Muscle of arm (tissue), 12 donors: ENCODE measurements around the gene SCUBE1. TPM values are rescaled to one million over a fixed set of nuclear protein-coding genes. Genes with fewer than 3 reads are reported as not detected.
"Not testable (repeated sequence)": the region's sequence is repeated elsewhere in the genome, so short reads cannot be mapped to it uniquely, and the experiment has no call there.

Experiments used
- DNase-seq: peaks from one replicate; pipeline ENCODE4 v3.0.0-alpha.2; 2013
- polyA plus RNA-seq, 12 donors: library from polyadenylated mRNA; unstranded; fragments of 120-200 nt; gene quantifications; one replicate each; pipeline ENCODE4 v1.2.1, GENCODE V29; 2013; ENCODE audit not compliant: insufficient read length in 12 of 12

Gene SCUBE1
- polyA plus RNA-seq, 12 donors = 0.21 to 5.5 (median 0.53) TPM; not detected in 2

DNA sequence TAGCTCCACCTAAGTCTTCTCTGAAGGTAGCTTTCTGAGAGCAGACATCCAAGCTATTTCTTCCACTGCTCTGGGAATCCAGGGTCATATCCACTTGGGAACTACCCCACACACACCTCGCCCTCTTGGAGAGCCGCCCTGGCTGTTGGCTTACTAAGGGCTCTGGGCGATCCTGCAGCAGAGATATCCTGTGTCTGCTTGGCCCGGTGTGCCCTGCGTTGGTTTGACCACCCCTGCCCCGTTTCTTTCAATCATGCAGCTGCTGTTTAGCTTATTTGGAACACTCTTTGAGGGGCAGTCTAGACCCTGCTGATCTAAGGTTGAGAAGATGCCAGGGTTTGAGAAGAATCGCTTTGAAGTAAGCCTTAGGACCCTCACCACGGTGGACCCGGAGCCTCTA lies 17.4 kb upstream of the SCUBE1 start:
- no peak for DNase-seq

DNA sequence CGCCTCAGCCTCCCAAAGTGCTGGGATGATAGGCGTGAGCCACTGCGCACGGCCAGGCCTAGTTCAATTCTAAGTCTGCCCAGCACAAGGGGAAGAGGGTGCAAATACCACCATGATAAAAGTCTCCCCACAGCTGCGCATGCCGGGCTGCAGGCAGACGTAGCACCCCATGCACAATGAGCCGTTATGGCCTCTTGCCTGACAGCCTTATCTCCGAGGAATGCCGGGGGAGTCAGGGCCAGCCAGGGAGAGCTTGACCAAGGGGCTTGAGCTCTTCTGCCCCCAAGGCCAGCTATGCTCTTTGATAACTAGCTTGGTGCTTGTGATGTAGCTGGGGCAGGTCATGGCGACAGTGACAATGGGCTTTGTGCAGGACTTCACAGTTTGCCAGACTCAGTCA lies 13.7 kb upstream of the SCUBE1 start:
- DNase-seq = no peak

DNA sequence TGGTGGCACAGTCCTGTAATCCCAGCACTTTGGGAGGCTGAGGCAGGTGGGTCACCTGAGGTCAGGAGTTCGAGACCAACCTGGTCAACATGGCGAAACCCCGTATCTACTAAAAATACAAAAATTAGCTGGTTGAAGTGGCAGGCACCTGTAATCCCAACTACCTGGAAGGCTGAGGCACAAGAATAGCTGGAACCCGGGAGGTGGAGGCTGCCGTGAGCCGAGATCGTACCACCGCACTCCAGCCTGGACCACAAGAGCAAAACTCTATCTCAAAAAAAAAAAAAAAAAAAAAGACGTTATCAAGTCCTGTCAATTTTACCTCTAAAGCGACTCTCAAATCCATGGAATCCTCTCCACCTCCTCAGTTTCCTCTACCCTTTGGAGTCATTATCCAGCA lies 12.5 kb upstream of the SCUBE1 start:
- not testable (repeated sequence) for DNase-seq

DNA sequence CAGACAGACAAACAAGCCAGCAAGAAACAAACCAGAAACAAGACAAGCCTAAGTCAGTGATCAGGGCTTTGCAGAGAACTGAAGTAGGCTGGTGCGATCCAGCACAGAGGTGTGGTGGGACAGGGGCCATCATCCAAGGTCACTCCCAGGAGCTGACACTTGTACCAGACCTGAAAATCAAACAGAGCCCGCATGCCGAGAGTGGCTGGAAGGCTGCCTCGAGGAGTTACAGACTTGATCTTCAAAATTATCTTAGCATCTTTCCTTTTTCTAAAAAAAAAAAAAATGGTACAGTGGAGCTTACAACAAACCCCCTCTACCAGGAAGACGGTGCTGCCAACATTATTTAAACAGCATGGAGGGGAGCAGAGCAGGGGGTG lies 8.8 kb upstream of the SCUBE1 start:
- no peak for DNase-seq

DNA sequence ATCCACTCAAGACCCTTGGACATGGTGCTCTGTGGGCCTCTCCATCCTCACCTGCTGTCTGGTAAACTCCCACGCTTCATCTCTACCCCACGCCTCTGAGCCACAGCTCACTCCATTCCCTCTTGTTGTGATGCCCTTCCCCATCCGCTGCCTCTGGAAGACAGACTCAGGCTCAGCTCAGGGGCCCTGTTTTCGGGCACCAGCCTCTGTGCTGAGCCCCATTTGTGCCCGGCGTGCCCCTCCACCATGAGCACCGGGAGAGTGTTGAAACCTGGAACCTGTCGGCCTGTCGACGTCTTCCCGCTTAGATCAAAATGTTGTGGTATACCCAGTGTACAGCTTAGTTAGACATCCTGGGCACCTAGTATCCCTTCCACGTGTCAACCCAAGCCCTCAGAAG lies 6.5 kb upstream of the SCUBE1 start:
- DNase-seq = no peak

DNA sequence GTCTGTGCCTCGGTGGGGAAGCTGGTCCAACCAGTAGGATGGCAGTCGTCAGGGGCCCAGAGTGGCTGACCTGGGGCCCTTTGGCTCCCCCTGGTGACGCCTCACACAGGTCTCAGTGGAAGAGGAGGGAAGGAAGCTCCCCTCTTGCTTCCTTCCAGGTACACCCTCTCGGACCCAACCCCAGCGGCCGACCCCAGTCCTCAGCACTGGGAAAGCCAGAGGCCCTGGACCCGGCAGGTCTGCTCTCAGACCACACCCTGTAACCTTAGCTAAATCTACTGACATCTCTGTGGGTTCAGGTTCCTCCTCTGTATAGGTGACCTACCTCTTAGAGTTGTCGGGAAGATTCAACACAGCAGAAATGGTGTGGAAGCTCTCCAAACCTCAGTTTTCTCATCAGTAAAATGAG lies 3.4 kb upstream of the SCUBE1 start:
- no peak for DNase-seq

DNA sequence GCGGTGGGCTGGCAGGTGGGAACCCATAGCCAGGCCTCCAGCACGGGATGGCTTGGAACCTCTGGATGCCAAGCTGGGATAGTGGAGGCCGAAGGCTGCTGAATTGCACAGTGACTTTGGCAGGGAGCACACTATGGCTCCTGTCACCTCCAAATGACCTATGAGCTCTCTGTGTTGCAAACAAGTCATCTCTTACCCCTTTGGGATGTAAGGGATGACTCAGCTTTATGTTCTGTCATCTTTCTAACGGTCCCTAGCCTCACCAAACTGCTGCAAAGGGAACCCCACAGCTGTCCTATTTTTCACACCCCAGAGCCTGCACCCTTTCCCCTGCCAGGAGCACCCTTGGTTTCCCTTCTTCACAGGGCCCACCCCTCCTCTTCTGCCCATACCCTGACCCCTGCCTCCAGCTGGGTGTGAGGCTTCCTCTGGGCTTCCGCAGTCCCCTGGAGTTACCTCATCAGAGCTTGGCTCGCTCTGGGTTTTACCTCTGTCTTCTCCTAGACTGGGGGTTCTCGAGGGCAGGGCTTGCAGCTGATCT lies 2.7 kb upstream of the SCUBE1 start:
- no peak for DNase-seq

DNA sequence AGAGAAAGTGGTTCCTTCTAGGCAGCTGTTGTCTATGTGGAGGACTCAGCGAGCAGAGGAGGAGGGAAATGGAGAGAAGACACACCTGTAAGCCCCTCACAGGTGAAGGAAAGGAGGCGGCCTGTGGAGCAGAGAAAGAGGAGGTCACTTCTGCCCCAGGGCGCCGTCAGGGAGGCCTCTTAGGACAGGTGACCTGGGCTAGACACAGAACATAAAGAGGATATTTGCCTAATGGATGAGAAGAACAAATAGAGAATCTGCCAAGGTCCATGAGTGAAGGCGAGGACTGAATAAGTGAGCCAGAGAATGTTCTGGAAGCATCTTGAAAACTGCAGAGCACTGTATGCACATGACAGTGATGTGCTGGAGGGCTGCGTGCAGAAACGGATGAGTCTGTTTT lies 2.2 kb upstream of the SCUBE1 start:
- no peak for DNase-seq

DNA sequence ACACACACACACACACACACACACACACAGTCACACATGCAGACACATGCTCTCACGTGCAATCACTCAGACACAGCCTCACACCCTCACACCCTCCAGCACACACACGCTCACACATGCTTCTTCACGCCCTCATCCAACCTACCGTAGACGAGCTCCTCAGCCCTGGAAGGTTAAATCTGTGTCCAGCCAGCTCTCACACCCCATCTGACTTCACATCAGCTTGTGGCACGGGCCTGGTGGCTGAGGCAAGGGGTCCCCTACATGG lies 1.3 kb upstream of the SCUBE1 start:
- no peak for DNase-seq

DNA sequence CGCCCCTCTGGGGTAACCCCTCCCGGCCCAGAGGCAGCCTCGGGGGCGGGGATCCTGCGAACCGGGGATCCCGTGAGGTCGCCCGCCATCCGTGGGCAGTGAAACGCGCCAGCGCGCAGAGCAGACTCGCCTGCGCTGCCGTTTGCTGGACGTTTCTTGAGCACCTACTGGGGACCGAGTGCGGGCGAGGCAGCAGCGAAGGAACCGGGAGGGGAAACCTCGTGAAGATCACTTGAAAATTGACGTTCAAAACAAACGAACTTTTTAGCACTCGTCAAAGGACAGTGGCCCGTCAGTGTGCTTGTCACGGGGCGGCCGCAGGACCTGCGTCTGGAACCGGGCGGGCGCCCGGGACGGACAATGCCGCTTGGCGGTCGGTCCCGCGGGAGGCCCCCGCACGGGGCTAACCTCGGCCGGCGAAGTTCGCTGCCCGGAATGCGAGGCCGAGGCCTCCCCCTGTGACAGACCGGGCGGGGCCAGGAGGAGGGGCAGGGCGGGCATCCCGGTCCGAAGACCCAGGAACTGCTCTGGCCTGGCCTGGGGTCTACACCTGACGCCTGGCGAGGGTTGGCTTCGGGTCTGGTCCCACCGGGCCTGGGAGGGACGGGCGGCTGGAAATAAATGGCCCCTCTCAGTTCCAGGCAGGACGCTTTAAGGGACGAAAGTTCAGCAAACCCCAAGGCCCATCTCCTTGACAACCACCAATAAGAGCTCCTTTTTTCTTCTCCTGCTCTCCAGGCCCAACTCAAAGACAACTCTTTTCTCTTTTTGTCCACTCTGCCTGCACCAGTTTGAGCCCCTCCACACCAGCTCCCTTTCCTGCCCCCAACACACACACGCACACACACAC lies 723 bp upstream of the SCUBE1 start:
- no peak for DNase-seq

DNA sequence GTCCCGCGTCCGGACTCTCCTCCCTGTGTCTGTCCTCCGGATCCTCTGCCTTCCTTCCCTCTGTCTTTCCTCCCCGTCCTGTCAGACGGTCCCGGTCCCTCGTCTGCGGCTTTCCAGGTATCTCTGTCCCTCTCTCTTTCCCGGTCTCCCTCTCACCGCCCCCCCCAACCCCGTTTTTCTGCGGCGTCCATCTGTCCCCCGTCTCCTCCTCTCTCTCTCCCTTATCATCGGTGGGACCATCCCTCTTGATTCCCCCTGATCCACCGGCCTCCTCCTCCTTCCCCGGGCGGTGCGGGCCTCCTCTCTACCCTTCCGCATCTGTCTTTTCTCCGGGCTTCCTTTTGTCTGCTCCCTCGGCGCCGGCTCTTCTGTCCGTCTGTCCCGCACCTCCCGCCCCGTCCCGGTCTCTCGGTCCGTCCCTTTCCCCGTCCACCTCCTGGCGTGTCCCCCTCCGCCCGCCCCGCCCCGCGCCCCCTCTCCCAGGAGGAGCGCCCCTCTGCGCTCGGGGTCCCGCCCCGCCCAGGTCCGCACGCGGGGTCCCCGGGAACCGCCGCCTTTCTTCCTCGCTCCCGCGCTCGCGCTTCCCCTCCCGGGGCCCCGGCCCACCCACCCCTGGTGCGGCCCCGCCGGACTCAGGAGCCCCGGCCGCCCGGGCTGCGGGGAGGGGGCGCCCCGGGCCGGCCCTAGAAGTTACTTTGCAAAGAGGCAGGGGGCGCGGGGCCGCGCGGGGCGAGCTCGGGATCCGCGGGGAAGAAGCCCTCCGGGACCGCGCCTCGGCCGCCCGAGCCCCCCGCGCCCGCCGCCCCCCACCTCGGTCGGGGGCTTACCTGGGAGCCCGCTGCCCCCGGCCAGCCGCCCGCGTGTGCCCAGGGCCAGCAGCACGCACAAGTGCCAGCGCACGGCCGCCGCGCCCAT lies 568 bp downstream of the SCUBE1 start:
- DNase-seq = no peak

DNA sequence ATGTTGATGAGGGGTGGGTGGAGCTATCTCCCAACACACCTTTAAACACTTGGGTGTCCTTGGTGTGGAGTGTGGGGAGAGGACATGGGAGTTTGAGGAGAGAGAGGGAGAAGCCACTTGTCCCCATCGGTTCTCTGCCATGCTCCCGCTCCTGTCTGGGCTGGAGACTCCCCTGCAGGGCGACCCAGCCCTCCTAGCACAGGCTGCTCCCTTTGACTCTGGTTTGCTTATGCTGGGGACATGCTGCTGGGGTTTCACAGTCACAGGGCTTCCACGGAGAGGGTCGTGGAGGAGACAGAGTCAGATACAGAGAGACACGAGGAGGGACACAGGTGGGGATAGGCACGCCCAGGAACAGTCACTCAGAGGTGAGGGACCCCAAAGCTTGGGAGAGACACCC lies 1.6 kb downstream of the SCUBE1 start:
- no peak for DNase-seq

DNA sequence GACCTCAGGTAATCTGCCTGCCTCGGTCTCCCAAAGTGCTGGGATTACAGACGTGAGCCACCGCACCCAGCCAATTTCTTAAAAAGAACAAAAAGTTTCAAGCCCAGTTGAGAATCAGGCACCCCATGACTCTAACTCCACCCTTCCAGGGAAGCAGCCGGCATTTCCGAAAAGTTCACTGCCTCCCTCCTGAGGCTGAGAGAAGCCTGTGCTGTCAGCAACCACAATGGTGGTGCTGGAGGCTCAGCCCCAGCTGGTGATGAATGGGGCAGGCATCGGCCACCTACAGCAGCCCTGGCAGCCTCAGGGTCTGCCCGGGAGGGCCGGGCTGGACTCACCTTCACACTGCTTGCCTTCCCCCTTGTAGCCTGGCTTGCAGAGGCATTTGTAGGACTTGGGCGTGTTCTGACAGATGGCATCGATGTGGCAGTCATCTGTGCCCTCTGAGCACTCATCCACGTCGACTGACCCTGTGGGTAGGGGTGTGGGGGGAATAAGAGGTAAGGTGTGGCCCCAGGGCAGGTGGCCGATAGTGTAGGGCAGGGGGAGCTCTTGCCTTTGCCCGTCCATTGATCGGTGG lies 4.3 kb downstream of the SCUBE1 start:
- DNase-seq = no peak

DNA sequence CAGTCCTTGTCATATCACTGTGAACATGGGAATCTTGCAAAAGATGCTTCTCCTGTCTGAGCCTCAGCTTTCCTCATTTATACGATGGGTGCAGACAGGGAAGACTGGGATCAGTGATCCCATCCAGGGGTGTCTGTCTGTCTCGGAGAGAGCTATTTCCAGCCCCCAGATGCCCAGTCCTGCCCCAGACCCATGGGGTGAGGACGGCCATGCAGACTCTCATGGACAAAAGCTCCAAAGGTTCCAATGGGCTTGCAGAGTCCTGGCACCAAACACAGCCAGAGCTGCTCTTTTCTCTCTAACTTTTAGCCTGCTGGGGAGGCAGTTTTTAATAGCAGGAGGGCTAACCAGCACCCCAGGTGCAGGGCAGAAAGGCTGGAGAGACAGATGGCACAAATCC lies 5.2 kb downstream of the SCUBE1 start:
- DNase-seq = no peak

DNA sequence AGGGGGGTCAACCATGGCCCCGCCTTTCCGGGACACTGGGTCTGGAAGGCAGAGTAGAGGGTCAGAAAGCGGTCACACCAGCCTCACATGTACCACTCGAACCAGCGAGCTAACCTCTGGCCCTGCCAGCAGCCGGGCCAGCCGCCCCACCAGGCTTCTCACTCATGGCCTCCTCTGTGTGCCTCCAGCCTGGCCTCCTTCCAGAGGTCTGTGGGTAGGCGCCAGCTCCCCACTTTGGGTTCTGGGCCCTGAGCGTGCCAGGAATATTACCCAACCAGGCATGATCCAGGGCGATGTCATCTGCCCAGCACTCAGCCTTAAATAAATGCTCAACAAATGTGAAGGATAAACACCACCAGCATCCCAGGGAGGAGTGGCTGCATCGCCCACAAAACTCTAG lies 5.8 kb downstream of the SCUBE1 start:
- DNase-seq = no peak

DNA sequence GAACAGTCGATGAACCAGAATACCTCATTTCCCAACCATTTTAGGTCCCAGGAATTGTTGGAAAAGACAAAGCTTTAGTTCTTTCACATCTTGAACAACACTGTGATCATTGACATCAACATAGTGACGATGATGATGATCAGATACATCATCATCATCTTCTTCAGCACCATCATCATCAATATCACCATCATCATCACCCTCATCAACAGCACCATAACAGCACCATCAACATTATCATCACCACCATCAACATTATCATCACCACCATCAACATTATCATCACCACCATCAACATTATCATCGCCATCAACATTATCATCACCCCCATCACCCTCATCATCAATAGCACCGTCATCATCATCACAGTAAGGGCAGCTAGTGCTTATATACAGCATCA lies 8.8 kb downstream of the SCUBE1 start:
- DNase-seq = no peak

DNA sequence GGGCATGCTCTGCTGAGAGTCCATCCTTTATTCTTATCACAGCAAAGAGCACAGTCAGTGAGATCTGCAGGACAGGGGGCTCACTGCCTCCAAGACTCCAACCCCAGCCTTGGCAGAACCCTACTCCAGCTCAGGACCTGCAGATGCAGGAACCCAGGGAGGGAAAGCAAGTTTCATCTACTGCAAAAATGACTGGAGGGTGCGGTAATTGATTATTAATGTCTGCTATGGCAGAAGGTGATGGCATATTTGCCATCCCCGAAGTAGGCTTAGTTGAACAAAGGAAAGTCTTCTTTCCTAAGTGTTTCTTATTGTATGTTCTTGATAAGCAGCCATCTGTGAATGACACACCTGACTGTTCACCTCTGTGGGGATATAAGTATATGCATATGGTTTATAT lies 9.2 kb downstream of the SCUBE1 start:
- no peak for DNase-seq

DNA sequence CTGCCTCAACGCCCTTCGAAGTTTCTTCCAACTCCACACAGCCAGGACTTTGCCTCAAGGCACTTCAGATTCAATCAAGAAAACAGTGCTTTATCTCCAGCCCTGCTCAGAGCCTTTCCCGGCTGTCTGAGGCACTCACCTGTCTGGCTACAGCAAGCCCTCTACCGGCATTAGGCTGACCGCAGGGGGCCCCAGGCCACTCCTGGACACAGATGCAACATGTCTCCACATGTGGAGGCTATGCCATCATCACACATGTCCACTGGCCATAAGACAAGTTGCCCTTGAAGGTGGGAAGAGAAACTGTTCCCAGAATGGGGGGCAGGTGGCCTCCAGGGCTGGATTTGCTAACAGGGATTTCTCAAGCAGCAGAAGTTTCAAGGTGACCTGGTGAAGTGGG lies 10.0 kb downstream of the SCUBE1 start:
- no peak for DNase-seq

DNA sequence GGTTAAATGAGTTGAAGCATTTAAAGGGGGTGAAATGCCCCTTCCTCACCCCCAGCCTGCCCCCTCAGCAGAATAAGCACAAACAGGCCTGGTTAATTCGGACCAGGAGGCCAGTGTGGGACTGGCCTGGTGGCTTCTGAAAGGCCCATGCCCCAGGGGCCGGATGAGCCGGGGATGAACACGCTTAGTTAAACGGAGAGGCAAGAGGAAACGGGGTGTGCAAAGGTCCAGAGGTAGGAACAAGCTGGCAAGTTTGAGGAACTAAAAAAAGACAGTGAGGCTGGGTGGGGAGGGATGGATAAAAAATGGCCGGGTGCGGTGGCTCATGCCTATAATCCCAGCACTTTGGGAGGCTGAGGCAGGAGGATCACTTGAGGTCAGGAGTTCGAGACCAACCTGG lies 11.5 kb downstream of the SCUBE1 start:
- DNase-seq = no peak

DNA sequence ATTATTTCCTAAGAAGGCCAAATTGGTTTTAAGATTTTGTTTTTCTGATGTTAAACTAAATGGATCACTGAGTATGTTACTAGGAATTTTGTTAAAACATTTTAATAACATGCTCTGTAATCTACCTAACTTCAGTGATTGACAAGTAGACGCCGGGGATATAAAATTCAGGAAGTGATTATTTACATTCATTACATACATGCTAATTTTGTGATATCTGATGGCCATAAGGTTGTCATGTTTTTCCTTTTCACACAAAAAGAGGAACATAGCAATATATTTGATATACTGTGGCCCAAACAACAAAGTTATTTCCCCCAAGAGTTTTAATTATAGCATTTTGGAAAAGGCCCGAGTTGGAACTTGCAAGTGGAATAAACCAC lies 12.1 kb downstream of the SCUBE1 start:
- DNase-seq = no peak

DNA sequence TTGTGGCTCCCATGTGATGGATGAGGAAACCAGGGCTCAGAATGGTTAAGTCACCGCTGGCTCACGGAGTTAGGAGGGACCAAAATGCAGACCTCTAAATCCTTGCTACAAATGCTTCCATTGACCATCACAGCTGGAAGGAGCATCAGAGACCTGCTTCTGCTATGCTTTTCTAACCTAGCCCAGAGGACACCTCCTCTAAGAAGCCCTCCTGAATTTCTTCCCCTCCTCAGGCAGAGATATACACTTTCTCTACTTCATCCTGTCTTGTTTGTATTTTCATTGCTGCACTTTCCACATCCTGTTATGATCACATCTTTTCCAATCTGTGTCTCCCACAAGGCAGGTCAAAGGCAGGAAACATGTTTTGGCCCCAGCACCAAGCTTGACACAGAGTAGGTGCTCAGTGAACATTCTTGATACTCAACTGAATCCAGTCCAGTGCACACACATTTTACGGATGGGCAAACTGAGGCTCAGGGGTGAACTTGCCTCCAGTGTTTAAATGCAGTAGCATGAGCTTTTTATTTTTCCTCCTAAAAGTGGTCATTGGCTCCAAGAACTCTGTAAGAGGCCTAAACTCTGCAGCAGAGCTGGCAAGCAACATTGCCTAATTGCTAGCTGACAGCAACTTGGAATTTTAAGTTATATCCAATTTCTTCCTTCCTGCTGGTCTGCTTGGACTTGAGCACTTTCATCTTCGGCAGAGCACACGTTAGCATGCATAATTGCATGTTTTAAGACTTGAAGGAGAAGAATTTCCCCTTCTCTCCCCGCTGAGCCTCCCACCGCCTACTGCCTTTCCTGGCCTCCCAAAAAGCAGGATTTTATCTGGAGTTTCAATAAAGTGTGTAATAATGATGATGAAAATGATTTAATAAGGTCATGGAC lies 12.7 kb downstream of the SCUBE1 start:
- DNase-seq = no peak

DNA sequence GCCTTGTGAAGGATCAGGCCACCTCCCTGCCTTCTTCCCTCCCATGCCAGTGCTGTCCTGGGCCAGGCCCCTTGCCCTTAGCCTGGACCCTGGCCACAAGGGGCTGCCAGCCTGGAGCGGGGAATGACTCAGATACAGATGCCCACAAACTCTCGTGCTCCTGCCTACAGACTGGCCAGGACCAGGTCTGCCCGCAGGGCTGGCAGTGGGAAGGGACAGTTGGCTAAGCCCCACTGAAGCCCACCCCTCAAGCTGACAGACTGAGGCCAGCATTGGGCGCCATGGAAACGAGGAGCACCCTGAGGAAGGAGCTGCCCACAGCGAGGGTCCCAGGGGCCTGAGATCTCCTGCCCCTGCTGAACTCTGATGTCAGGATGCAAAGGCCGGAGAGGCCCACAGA lies 14.1 kb downstream of the SCUBE1 start:
- DNase-seq = no peak
